Calu3 (cell line): ENCODE measurements around the gene CDKN1B. TPM values are rescaled to one million over a fixed set of nuclear protein-coding genes. Genes with fewer than 3 reads are reported as not detected.

ENCODE experiments used
- BruUV-seq: library from RNA; stranded (reverse); fragments of 400-500 nt; replicated peaks from 2 replicates; lab custom pipeline; 2021; lab: Mats Ljungman, UMichigan
- CTCF ChIA-PET: fragments of 300-600 bp; sonication (Branson Sonifier 250); formaldehyde crosslinking; loops from one replicate; lab custom pipeline; 2022; ENCODE audit warnings: antibody characterized with exemption; lab: Charles Lee
- DNase-seq: peaks from one replicate; pipeline ENCODE4 v3.0.0; 2022
- H3K27ac Mint-ChIP-seq: one replicate; pipeline ENCODE4 v1.8.0; 2022; ENCODE audit warnings: mixed read lengths; ENCODE audit not compliant: unreplicated experiment
- H3K27me3 Mint-ChIP-seq: one replicate; pipeline ENCODE4 v1.8.0; 2022; ENCODE audit warnings: mixed read lengths; ENCODE audit not compliant: unreplicated experiment
- H3K36me3 Mint-ChIP-seq: one replicate; pipeline ENCODE4 v1.8.0; 2022; ENCODE audit warnings: mild to moderate bottlenecking, moderate library complexity, mixed read lengths; ENCODE audit not compliant: insufficient read depth, unreplicated experiment
- H3K4me1 Mint-ChIP-seq: one replicate; pipeline ENCODE4 v1.8.0; 2022; ENCODE audit warnings: mild to moderate bottlenecking, low read depth, mixed read lengths; ENCODE audit not compliant: unreplicated experiment
- H3K4me3 Mint-ChIP-seq: one replicate; pipeline ENCODE4 v1.8.0; 2022; ENCODE audit warnings: mild to moderate bottlenecking, low read depth, moderate library complexity, mixed read lengths; ENCODE audit not compliant: unreplicated experiment
- H3K9me3 Mint-ChIP-seq: one replicate; pipeline ENCODE4 v1.8.0; 2022; ENCODE audit warnings: low read depth, mixed read lengths; ENCODE audit not compliant: unreplicated experiment
- intact Hi-C: fragments of 100-400 bp; cut with micrococcal nuclease; formaldehyde crosslinking; loops from one replicate; pipeline ENCODE4 v1.10.0; 2022; ENCODE audit not compliant: unreplicated experiment
- total RNA-seq: library from RNA; stranded (reverse); gene quantifications from 2 replicates; pipeline ENCODE4 v1.2.3, GENCODE V29; 2022
- TF ChIP-seq, protein P1 (sequence below): fragments of 200-600 bp; IDR thresholded peaks from one replicate; pipeline ENCODE4 v1.8.0; 2022; ENCODE audit warnings: antibody characterized with exemption; ENCODE audit not compliant: unreplicated experiment

CDKN1B gene
- total RNA-seq, 1 experiment from 2014 or later = 41.0 TPM

DNA sequence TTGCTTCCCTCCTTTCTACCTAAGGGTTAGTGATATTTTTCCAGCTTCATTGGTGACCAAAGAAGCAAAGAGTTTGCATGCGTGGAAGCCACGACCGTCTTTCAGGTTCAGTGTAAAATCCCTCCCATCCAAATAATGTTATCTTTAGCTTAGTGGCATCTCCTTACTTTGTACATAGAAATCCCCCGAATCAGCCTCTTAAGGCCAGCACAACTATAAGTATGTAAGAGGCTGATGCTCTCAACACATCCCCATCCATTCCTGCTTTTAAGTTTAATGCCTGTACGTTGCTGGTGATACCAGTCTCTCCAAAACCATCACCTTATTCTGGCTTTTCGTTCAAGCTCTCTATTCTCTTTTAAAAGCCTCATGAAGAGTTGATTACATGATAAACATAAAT is 14.6 kb downstream of the CDKN1B start:
- H3K27ac Mint-ChIP-seq = no peak overlapping the region
- DNase-seq = no peak
- no peaks in the 10 kb centered on the region for H3K9me3 Mint-ChIP-seq
- peaks cover 32% of the 10 kb centered on the region for H3K4me1 Mint-ChIP-seq
- no TSS peak for BruUV-seq
- CTCF ChIA-PET = no interaction called here
- no peaks in the 10 kb centered on the region for H3K27me3 Mint-ChIP-seq
- intact Hi-C loops = no loop called here
- TF ChIP-seq, protein P1, sequence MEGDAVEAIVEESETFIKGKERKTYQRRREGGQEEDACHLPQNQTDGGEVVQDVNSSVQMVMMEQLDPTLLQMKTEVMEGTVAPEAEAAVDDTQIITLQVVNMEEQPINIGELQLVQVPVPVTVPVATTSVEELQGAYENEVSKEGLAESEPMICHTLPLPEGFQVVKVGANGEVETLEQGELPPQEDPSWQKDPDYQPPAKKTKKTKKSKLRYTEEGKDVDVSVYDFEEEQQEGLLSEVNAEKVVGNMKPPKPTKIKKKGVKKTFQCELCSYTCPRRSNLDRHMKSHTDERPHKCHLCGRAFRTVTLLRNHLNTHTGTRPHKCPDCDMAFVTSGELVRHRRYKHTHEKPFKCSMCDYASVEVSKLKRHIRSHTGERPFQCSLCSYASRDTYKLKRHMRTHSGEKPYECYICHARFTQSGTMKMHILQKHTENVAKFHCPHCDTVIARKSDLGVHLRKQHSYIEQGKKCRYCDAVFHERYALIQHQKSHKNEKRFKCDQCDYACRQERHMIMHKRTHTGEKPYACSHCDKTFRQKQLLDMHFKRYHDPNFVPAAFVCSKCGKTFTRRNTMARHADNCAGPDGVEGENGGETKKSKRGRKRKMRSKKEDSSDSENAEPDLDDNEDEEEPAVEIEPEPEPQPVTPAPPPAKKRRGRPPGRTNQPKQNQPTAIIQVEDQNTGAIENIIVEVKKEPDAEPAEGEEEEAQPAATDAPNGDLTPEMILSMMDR = no peak
- no peak overlapping the region for H3K4me3 Mint-ChIP-seq
- peaks cover 12% of the 10 kb centered on the region for H3K36me3 Mint-ChIP-seq

- Mint-ChIP-seq H3K27me3 (no peaks in the 10 kb centered on the region), H3K4me1 (peaks cover 37% of the 10 kb centered on the region), H3K4me3 (no peak overlapping the region), H3K9me3 (no peaks in the 10 kb centered on the region), H3K36me3 (peaks cover 8% of the 10 kb centered on the region), H3K27ac (no peak overlapping the region)
- CTCF ChIA-PET = interaction anchor here (1.0 kb wide), 1 partner anchor 8 kb away, joined by 4 read pairs; no protein-coding TSS in a partner anchor
- no peak for DNase-seq
- no TSS peak for BruUV-seq
- intact Hi-C loops = no loop called here
- TF ChIP-seq, protein P1 = no peak
These were observed 15.9 kb downstream of the CDKN1B start for GRCh38 chr12:12733118-12733517.

DNA sequence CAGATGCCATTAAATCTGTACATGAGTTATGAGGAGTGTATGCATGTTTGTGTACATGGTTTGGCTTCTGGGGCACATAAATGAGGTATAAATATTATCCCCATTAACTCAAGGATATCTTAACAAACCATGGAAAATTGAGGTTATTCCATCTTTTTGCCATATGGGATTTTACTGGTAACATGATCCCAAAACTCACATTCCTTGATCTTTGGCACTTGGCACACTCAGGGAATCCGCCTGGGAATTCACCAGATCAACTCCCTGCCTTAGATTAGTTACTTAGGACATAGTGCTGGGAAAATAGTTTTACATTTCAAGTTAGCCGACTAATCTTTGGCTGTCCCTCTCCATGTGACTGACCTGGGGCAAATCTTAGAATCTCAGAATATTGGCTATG is 16.9 kb downstream of the CDKN1B start:
- CTCF ChIA-PET = interaction anchor here (0.7 to 1.0 kb wide), 2 partner anchors 7 to 20 kb away, joined by 3 to 4 read pairs; no protein-coding TSS in a partner anchor
- TF ChIP-seq, protein P1 = no peak
- Mint-ChIP-seq H3K27ac (no peak overlapping the region), H3K27me3 (no peaks in the 10 kb centered on the region), H3K4me3 (no peak overlapping the region), H3K4me1 (peaks cover 39% of the 10 kb centered on the region), H3K9me3 (no peaks in the 10 kb centered on the region), H3K36me3 (no peaks in the 10 kb centered on the region)
- no TSS peak for BruUV-seq
- no peak for DNase-seq
- intact Hi-C loops = loop anchor here (1.0 kb wide), 1 partner anchor 8 kb away; no protein-coding TSS in a partner anchor

DNA sequence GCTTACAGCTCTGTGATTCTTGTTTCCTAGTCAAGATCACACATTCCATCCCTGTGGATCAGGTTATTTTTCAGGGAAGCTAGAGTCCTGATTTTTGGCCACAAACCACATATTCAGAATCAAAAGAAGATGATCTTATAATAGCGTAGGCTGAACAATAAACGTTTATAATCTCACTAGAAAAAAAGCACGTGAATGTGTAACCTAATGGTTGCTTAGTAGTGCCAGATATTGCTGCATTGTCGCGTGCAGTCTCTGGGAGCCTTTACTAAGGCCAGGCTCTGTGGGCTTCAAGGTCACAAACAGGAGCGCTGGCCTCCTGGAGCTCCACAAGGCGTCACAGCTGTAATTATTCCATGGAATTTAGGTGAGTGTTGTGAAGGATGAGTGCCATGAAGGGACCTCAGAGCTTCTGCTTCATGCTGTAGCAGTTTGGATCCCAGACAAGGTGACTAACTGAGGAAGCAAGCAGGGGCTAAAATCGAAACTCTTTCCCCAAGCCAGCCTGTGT is 17.4 kb downstream of the CDKN1B start:
- Mint-ChIP-seq H3K9me3 (no peaks in the 10 kb centered on the region), H3K27me3 (no peaks in the 10 kb centered on the region), H3K4me3 (no peak overlapping the region), H3K27ac (no peak overlapping the region), H3K4me1 (peaks cover 41% of the 10 kb centered on the region), H3K36me3 (no peaks in the 10 kb centered on the region)
- CTCF ChIA-PET = interaction anchor here (0.7 to 0.9 kb wide), 2 partner anchors 20 to 241 kb away, joined by 3 read pairs; no protein-coding TSS in a partner anchor
- TF ChIP-seq, protein P1 = no peak
- DNase-seq = no peak
- intact Hi-C loops = loop anchor here (1.0 kb wide), 1 partner anchor 8 kb away; no protein-coding TSS in a partner anchor
- no TSS peak for BruUV-seq
